HepG2 (cell line): Measurements from ENCODE around the gene CCDC180. TPM values are rescaled to one million over a fixed set of nuclear protein-coding genes. Genes with fewer than 3 reads are reported as not detected.

Experiments
- ASH2L ChIP-seq: fragments of 300-600, 200-600 bp; sonication (generic); IDR thresholded peaks from 2 replicates; pipeline ENCODE4 v1.7.0; 2017; ENCODE audit warnings: low read depth, mild to moderate bottlenecking, moderate library complexity, mixed read lengths, low read length; ENCODE audit not compliant: insufficient read length
- FOXA3 ChIP-seq: IDR thresholded peaks from 2 replicates; pipeline ENCODE4 v1.6.1; 2016; ENCODE audit warnings: missing genetic modification reagents, missing compliant biosample characterization
- FOXP1 ChIP-seq, 2 experiments: fragments of 450-650 bp in 1 of 2; IDR thresholded peaks; 2 replicates each; pipeline ENCODE4 v1.6.1; 2017 to 2018; ENCODE audit warnings: antibody characterized with exemption in 1 of 2
- PAXIP1 ChIP-seq: sonication (generic); formaldehyde crosslinking; conservative IDR thresholded peaks from 2 replicates; pipeline ENCODE4 v1.4.0; 2020; ENCODE audit warnings: mild to moderate bottlenecking, missing genetic modification reagents, moderate library complexity
- PPARG ChIP-seq: conservative IDR thresholded peaks from 2 replicates; pipeline ENCODE4 v1.6.1; 2016; ENCODE audit warnings: missing biosample characterization, missing genetic modification reagents
- SOX6 ChIP-seq, 2 experiments: fragments of 450-650 bp in 1 of 2; sonication (generic) in 1 of 2; formaldehyde crosslinking in 1 of 2; IDR thresholded peaks; 2 replicates each; pipeline versions ENCODE4 v1.4.0 to v1.6.1; 2017 to 2020; ENCODE audit warnings: antibody characterized with exemption in 1 of 2, mild to moderate bottlenecking in 1 of 2, missing genetic modification reagents in 1 of 2
- SRSF9 ChIP-seq: fragments of 200-400 bp; formaldehyde crosslinking; IDR thresholded peaks from 2 replicates; pipeline ENCODE4 v1.6.1; 2018; ENCODE audit warnings: borderline replicate concordance, mild to moderate bottlenecking, low read depth, low read length; ENCODE audit not compliant: insufficient read depth, poor library complexity, severe bottlenecking
- TBX2 ChIP-seq: sonication (generic); formaldehyde crosslinking; IDR thresholded peaks from 2 replicates; pipeline ENCODE4 v1.5.0; 2020; ENCODE audit warnings: missing genetic modification reagents, mild to moderate bottlenecking, borderline replicate concordance
- ZBTB34 ChIP-seq: sonication (generic); formaldehyde crosslinking; IDR thresholded peaks from 2 replicates; pipeline ENCODE4 v1.8.0; 2022; ENCODE audit warnings: mild to moderate bottlenecking, missing genetic modification reagents
- ZNF12 ChIP-seq: sonication (generic); formaldehyde crosslinking; IDR thresholded peaks from 2 replicates; pipeline ENCODE4 v1.5.0; 2020; ENCODE audit warnings: missing genetic modification reagents
- ZNF143 ChIP-seq: sonication (generic); formaldehyde crosslinking; IDR thresholded peaks from 2 replicates; pipeline ENCODE4 v1.4.0; 2020; ENCODE audit warnings: missing genetic modification reagents
- ZNF253 ChIP-seq: sonication (generic); formaldehyde crosslinking; IDR thresholded peaks from 2 replicates; pipeline ENCODE4 v1.8.0; 2022; ENCODE audit warnings: mild to moderate bottlenecking, missing genetic modification reagents, borderline replicate concordance
- ZNF510 ChIP-seq: sonication (generic); formaldehyde crosslinking; IDR thresholded peaks from 2 replicates; pipeline ENCODE4 v1.4.0; 2020; ENCODE audit warnings: low read depth, mild to moderate bottlenecking, missing genetic modification reagents
- ZNF589 ChIP-seq: sonication (generic); formaldehyde crosslinking; conservative IDR thresholded peaks from 2 replicates; pipeline ENCODE4 v1.8.0; 2022; ENCODE audit warnings: mild to moderate bottlenecking, moderate library complexity, missing genetic modification reagents
- ZNF710 ChIP-seq: sonication (generic); formaldehyde crosslinking; IDR thresholded peaks from 2 replicates; pipeline ENCODE4 v1.5.0; 2020; ENCODE audit warnings: mild to moderate bottlenecking, missing genetic modification reagents, borderline replicate concordance
- polyA plus RNA-seq, 8 experiments: library from polyadenylated mRNA; depleted of rRNA in 3 of 8; stranded (reverse) in 7 of 8; unstranded in 1 of 8; fragments of >200 nt; fragmentation: Illumina TruSeq in 4 of 8; extraction: Trizol in 4 of 8; gene quantifications; 2 replicates each; pipeline versions ENCODE4 v1.2.1 to v1.2.3, GENCODE V29; 2011 to 2016; ENCODE audit warnings: low read depth in 4 of 8, missing spikeins in 1 of 8, mixed read lengths in 1 of 8; ENCODE audit not compliant: insufficient read depth in 1 of 8
- total RNA-seq, 5 experiments: library from RNA; depleted of rRNA; stranded (reverse); fragments of >200 nt; fragmentation: Illumina TruSeq; extraction: Trizol; gene quantifications; 2 replicates each; pipeline ENCODE4 v1.2.3, GENCODE V29; 2016; ENCODE audit warnings: low read depth in 1 of 5
- TF ChIP-seq, protein P1 (sequence below): sonication (generic); formaldehyde crosslinking; IDR thresholded peaks from 2 replicates; pipeline ENCODE4 v1.4.0; 2020; ENCODE audit warnings: missing genetic modification reagents, borderline replicate concordance
- TF ChIP-seq, protein P2 (sequence below): sonication (generic); formaldehyde crosslinking; IDR thresholded peaks from 2 replicates; pipeline ENCODE4 v1.5.0; 2020; ENCODE audit warnings: missing genetic modification reagents

CCDC180 gene
- total and polyA plus RNA-seq, 2 of the 13 experiments (the other 11 are each of a cell fraction or from before 2014, with no cell fraction given) = 2.2 to 2.5 TPM

GRCh38 chr9:97293207-97293721 is 14.2 kb upstream of the CCDC180 start (continued):
- peak; percentile 75 for TF ChIP-seq PAXIP1 (CRISPR knock-in tag)
- no peak for TF ChIP-seq ZNF253
- TF ChIP-seq PPARG (CRISPR knock-in tag) = 0 out of 2 replicates have a peak, but pooled peaks have one; percentile 11
- TF ChIP-seq ASH2L = peak; percentile 48
- TF ChIP-seq ZNF12 (CRISPR knock-in tag) = 0 out of 2 replicates have a peak, but pooled peaks have one; percentile 11
- TF ChIP-seq ZNF510 (CRISPR knock-in tag) = 0 out of 2 replicates have a peak, but pooled peaks have one; percentile 40
- TF ChIP-seq FOXA3 = peak; percentile 31; the same call in 1 of the 2 replicates
- TF ChIP-seq FOXP1 (IDR thresholded peaks at IDR 0.05) = no peak
- TF ChIP-seq FOXP1 (CRISPR knock-in tag; IDR thresholded peaks at IDR 0.05) = peak; percentile 29; the same call in 1 of the 2 replicates
- peak; percentile 83 for TF ChIP-seq TBX2
- TF ChIP-seq, protein P1, sequence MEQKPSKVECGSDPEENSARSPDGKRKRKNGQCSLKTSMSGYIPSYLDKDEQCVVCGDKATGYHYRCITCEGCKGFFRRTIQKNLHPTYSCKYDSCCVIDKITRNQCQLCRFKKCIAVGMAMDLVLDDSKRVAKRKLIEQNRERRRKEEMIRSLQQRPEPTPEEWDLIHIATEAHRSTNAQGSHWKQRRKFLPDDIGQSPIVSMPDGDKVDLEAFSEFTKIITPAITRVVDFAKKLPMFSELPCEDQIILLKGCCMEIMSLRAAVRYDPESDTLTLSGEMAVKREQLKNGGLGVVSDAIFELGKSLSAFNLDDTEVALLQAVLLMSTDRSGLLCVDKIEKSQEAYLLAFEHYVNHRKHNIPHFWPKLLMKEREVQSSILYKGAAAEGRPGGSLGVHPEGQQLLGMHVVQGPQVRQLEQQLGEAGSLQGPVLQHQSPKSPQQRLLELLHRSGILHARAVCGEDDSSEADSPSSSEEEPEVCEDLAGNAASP = peak; percentile 16; the same call in 1 of the 2 replicates
- no peak for TF ChIP-seq ZNF589 (CRISPR knock-in tag)
- TF ChIP-seq, protein P2, sequence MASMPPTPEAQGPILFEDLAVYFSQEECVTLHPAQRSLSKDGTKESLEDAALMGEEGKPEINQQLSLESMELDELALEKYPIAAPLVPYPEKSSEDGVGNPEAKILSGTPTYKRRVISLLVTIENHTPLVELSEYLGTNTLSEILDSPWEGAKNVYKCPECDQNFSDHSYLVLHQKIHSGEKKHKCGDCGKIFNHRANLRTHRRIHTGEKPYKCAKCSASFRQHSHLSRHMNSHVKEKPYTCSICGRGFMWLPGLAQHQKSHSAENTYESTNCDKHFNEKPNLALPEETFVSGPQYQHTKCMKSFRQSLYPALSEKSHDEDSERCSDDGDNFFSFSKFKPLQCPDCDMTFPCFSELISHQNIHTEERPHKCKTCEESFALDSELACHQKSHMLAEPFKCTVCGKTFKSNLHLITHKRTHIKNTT (CRISPR knock-in tag) = no peak
- TF ChIP-seq SRSF9 = no peak
- TF ChIP-seq ZNF710 (CRISPR knock-in tag) = peak; percentile 32; the same call in 1 of the 2 replicates
- TF ChIP-seq SOX6 (IDR thresholded peaks at IDR 0.05) = no peak
- TF ChIP-seq SOX6 (CRISPR knock-in tag; IDR thresholded peaks at IDR 0.05) = peak; percentile 84
- no peak for TF ChIP-seq ZBTB34
- TF ChIP-seq ZNF143 (CRISPR knock-in tag) = no peak
